Astrocyte (in vitro differentiated cells and primary cell): ENCODE results near the gene PLEKHM3. TPM values are rescaled to one million over a fixed set of nuclear protein-coding genes. Genes with fewer than 3 reads are reported as not detected.
A peak's percentile ranks its signal among the peaks of the same experiment; 100 is the strongest.

ENCODE experiments used
- DNase-seq: peaks from one replicate; pipeline ENCODE4 v3.0.0-alpha.2; 2010; ENCODE audit warnings: low read depth
- FAIRE-seq: peaks from 2 replicates; lab custom pipeline; 2011; peaks lifted over from hg19 to GRCh38; lab: Jason Lieb, UNC
- H2AFZ ChIP-seq: 2 replicates; pipeline ENCODE4 v1.6.0; 2012; ENCODE audit warnings: low read depth, low read length, inconsistent platforms
- H3K27ac ChIP-seq: 2 replicates; pipeline ENCODE4 v1.5.1; 2011; ENCODE audit warnings: low read depth, low read length, inconsistent platforms
- H3K27me3 ChIP-seq: 2 replicates; pipeline ENCODE4 v1.6.0; 2011; ENCODE audit warnings: low read length, inconsistent platforms; ENCODE audit not compliant: insufficient read depth
- H3K36me3 ChIP-seq: 2 replicates; pipeline ENCODE4 v1.5.1; 2011; ENCODE audit warnings: low read length, inconsistent platforms; ENCODE audit not compliant: insufficient read depth
- H3K4me1 ChIP-seq: 2 replicates; pipeline ENCODE4 v1.5.1; 2011; ENCODE audit warnings: low read length, inconsistent platforms; ENCODE audit not compliant: insufficient read depth
- H3K4me2 ChIP-seq: 2 replicates; pipeline ENCODE4 v1.6.0; 2012; ENCODE audit warnings: low read length, inconsistent platforms
- H3K4me3 ChIP-seq: 2 replicates; pipeline ENCODE4 v1.5.1; 2011; ENCODE audit warnings: low read depth, mild to moderate bottlenecking, low read length, inconsistent platforms; ENCODE audit not compliant: insufficient read depth
- H3K79me2 ChIP-seq: 2 replicates; pipeline ENCODE4 v1.6.0; 2012; ENCODE audit warnings: mild to moderate bottlenecking, low read length, inconsistent platforms; ENCODE audit not compliant: insufficient read depth
- H3K9ac ChIP-seq: 2 replicates; pipeline ENCODE4 v1.6.0; 2012; ENCODE audit warnings: mild to moderate bottlenecking, low read length, inconsistent platforms
- H3K9me3 ChIP-seq: 2 replicates; pipeline ENCODE4 v1.5.1; 2012; ENCODE audit warnings: low read depth, mild to moderate bottlenecking, low read length, inconsistent platforms; ENCODE audit not compliant: insufficient read depth
- H4K20me1 ChIP-seq: 2 replicates; pipeline ENCODE4 v1.6.0; 2012; ENCODE audit warnings: low read length, inconsistent platforms; ENCODE audit not compliant: insufficient read depth
- H3K27ac Mint-ChIP-seq: one replicate; pipeline ENCODE4 v1.8.0; 2021; ENCODE audit warnings: mild to moderate bottlenecking, mixed read lengths; ENCODE audit not compliant: unreplicated experiment
- H3K27me3 Mint-ChIP-seq: one replicate; pipeline ENCODE4 v1.8.0; 2021; ENCODE audit warnings: low read depth, mixed read lengths; ENCODE audit not compliant: unreplicated experiment
- H3K36me3 Mint-ChIP-seq: one replicate; pipeline ENCODE4 v1.8.0; 2021; ENCODE audit warnings: low read depth, mixed read lengths; ENCODE audit not compliant: unreplicated experiment
- H3K4me1 Mint-ChIP-seq: one replicate; pipeline ENCODE4 v1.8.0; 2021; ENCODE audit warnings: low read depth, mixed read lengths; ENCODE audit not compliant: unreplicated experiment
- H3K4me3 Mint-ChIP-seq: one replicate; pipeline ENCODE4 v1.8.0; 2021; ENCODE audit warnings: mild to moderate bottlenecking, moderate library complexity, mixed read lengths; ENCODE audit not compliant: unreplicated experiment
- H3K9me3 Mint-ChIP-seq: one replicate; pipeline ENCODE4 v1.8.0; 2021; ENCODE audit warnings: mild to moderate bottlenecking, mixed read lengths; ENCODE audit not compliant: unreplicated experiment
- CTCF ChIP-seq: IDR thresholded peaks from 2 replicates; pipeline ENCODE4 v1.5.1; 2011; ENCODE audit warnings: low read depth, mild to moderate bottlenecking, inconsistent platforms, low read length, moderate library complexity; ENCODE audit not compliant: insufficient read depth
- EZH2 ChIP-seq: IDR thresholded peaks from 2 replicates; pipeline ENCODE4 v1.6.1; 2012; ENCODE audit warnings: mild to moderate bottlenecking, low read length, inconsistent platforms; ENCODE audit not compliant: insufficient read depth
- total RNA-seq: library from RNA; stranded (reverse); gene quantifications from 2 replicates; pipeline ENCODE4 v1.2.1, GENCODE V29; 2021

The PLEKHM3 gene
- total RNA-seq, 1 donor from 2014 or later: 9.1 TPM

- Histone ChIP-seq H2AFZ (no peak overlapping the region), H3K36me3 (no peaks in the 10 kb centered on the region), H3K4me3 (no peak overlapping the region), H4K20me1 (no peaks in the 10 kb centered on the region), H3K27ac (peak overlapping the region; percentile 54), H3K9me3 (no peaks in the 10 kb centered on the region), H3K79me2 (no peaks in the 10 kb centered on the region), H3K4me1 (peaks cover 17% of the 10 kb centered on the region), H3K27me3 (no peaks in the 10 kb centered on the region), H3K9ac (peak overlapping the region; percentile 44), H3K4me2 (peak overlapping the region; percentile 53)
- Mint-ChIP-seq H3K9me3 (no peaks in the 10 kb centered on the region), H3K36me3 (no peaks in the 10 kb centered on the region), H3K27me3 (no peaks in the 10 kb centered on the region), H3K27ac (no peak overlapping the region), H3K4me1 (peaks cover 12% of the 10 kb centered on the region), H3K4me3 (no peak overlapping the region)
- FAIRE-seq (no peak), DNase-seq (no peak)
- TF ChIP-seq CTCF (no peak), EZH2 (no peak)
Measured at GRCh38 chr2:207848545-207848928, 176.8 kb downstream of the PLEKHM3 start.

- no peaks in the 10 kb centered on the region for H3K27me3 ChIP-seq
- DNase-seq (peak; percentile 96), FAIRE-seq (peak; percentile 50)
- H3K4me3 ChIP-seq: no peak overlapping the region
- H3K9me3 Mint-ChIP-seq: no peaks in the 10 kb centered on the region
- peak overlapping the region; percentile 34 for H3K27ac Mint-ChIP-seq
- H3K4me1 Mint-ChIP-seq: peaks cover 12% of the 10 kb centered on the region
- TF ChIP-seq EZH2: no peak
- no peaks in the 10 kb centered on the region for H3K27me3 Mint-ChIP-seq
- no peaks in the 10 kb centered on the region for H3K36me3 ChIP-seq
- H3K36me3 Mint-ChIP-seq: no peaks in the 10 kb centered on the region
- H3K9ac ChIP-seq: peak overlapping the region; percentile 44
- H3K79me2 ChIP-seq: no peaks in the 10 kb centered on the region
- H2AFZ ChIP-seq: no peak overlapping the region
- H3K27ac ChIP-seq: peak overlapping the region; percentile 63
- H3K4me3 Mint-ChIP-seq: no peak overlapping the region
- H3K9me3 ChIP-seq: no peaks in the 10 kb centered on the region
- no peaks in the 10 kb centered on the region for H4K20me1 ChIP-seq
- peaks cover 17% of the 10 kb centered on the region for H3K4me1 ChIP-seq
- H3K4me2 ChIP-seq: peak overlapping the region; percentile 53
Measured at GRCh38 chr2:207847807-207848544, 177.4 kb downstream of the PLEKHM3 start.

GRCh38 chr2:207847098-207847806 lies 178.1 kb downstream of the PLEKHM3 start:
- peak overlapping the region; percentile 63 for H3K27ac ChIP-seq
- H3K9ac ChIP-seq: peak overlapping the region; percentile 29

More at GRCh38 chr2:207847098-207847806, 178.1 kb downstream of the PLEKHM3 start:
- Histone ChIP-seq H3K79me2 (no peaks in the 10 kb centered on the region), H4K20me1 (no peaks in the 10 kb centered on the region), H3K36me3 (no peaks in the 10 kb centered on the region), H3K4me3 (no peak overlapping the region), H3K27me3 (no peaks in the 10 kb centered on the region), H3K4me2 (peak overlapping the region; percentile 53), H3K4me1 (peaks cover 17% of the 10 kb centered on the region), H3K9me3 (no peaks in the 10 kb centered on the region), H2AFZ (no peak overlapping the region)
- peaks cover 2% of the 10 kb centered on the region for H3K36me3 Mint-ChIP-seq
- H3K27me3 Mint-ChIP-seq: no peaks in the 10 kb centered on the region
- no peak overlapping the region for H3K4me3 Mint-ChIP-seq
- FAIRE-seq (no peak), DNase-seq (peak; percentile 29)
- TF ChIP-seq EZH2 (no peak), CTCF (no peak)
- H3K9me3 Mint-ChIP-seq: no peaks in the 10 kb centered on the region
- H3K27ac Mint-ChIP-seq: no peak overlapping the region
- H3K4me1 Mint-ChIP-seq: peaks cover 12% of the 10 kb centered on the region
